Stimulated activated CD4-positive, alpha-beta T cell treated with anti-CD3 and anti-CD28 coated beads, Interleukin-12 subunit alpha, Interleukin-12 subunit beta, amount 100 ng/mL, for 24 hours (primary cell): ENCODE measurements around the gene ALG2.
A peak's percentile ranks its signal among the peaks of the same experiment; 100 is the strongest.

Experiments
- DNase-seq, 2 experiments: peaks; one replicate each; pipeline ENCODE4 v3.0.0-alpha.2; 2020; ENCODE audit warnings: low read depth in 2 of 2

ALG2 gene, protein sequence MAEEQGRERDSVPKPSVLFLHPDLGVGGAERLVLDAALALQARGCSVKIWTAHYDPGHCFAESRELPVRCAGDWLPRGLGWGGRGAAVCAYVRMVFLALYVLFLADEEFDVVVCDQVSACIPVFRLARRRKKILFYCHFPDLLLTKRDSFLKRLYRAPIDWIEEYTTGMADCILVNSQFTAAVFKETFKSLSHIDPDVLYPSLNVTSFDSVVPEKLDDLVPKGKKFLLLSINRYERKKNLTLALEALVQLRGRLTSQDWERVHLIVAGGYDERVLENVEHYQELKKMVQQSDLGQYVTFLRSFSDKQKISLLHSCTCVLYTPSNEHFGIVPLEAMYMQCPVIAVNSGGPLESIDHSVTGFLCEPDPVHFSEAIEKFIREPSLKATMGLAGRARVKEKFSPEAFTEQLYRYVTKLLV

GRCh38 chr9:99221621-99222415 is at the start of gene ALG2, which contains the start of gene SEC61B:
ALG2 (minus strand) TSS chr9:99221942; CDS start chr9:99221894, 48 bp downstream.
SEC61B (plus strand) TSS chr9:99222282; CDS start chr9:99222364, 82 bp downstream.
- peak; percentile 85 to 95 for DNase-seq

DNA sequence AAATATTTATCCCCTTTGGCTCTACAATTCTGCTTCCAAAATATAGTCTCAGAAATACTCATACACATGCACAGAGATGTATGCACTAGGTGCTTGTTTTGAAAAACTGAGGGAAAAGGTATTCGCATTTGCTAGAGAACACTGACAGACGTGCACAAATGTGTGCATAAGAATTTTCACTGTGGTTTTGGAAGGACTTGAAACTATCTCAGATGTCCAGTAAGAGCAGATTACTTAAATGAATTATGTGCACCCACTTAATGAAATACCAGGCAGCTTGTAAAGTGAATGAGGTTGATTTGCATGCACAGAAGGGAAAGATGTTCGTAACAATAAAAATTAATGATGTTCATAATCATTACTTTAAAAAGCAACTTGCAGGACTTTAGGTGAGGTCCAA is 48.7 kb upstream of the ALG2 start:
- DNase-seq, result no peak

- no peak for DNase-seq
Observed at GRCh38 chr9:99269416-99269815, 47.7 kb upstream of the ALG2 start.

DNA sequence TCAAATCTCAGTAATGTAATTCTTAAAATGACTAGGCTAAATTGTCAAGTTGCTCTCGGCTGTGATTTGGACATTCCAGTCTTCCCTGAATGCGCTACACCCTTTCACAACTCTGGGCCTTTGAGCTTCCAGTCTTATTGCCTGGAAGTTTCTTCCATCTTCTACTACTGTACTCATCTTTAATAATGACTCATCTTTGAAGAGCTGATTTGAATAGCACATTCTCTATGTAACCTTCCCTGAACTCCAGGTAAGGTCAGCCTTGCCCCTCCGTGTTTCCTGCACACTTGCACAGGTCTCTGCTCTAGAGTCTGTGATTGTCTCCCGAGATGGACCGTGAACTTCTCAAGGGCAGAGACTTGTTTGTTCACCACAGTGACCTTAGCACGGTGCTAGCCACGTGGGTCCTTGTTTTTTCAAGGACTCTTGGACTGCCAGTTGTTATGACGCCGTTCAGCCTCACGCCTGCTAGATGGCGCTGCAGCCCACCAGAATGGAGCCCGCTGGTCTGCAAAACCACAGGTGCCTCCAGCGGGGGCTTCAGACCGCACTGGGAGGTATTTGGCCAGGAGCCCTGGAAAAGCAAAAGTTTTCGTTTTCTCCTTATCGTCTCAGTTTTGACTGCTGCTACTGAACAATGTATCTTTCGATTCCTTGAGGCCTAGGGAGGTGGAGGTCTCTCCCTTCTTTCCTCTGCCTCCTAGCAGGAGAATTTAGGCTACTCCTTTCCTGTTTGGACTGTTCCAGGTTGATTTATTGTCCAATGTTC is 44.7 kb upstream of the ALG2 start:
- peak in 1 of 2 experiments; percentile 63 for DNase-seq

GRCh38 chr9:99265691-99266090 is 43.9 kb upstream of the ALG2 start:
- DNase-seq, result no peak

DNA sequence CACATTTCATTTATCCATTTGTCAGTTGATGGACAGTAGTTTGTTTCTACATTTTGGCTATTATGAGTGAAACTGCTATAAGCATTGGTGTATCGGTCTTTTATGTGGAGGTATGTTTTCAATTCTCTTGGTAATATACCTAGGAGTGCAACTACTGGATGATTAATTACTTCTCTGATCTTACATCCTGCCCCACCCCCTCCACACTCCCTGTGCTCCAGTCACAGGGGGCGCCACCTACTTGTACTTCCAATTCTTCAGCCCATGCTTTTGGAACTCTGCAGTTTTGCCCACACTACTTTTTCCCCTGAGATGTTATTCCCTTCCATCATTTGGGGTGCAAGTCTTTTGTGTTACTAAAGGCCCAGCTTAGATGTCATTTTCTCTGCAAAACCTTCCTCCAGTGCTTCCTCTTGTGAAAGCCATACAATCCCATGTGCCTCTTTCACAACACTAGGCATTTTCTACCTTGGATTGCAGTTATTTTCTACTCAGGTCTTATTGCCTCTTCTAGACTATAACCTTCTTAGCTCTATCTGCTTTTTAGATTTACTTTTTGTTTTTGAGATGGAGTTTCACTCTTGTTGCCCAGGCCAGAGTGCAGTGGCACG is 42.4 kb upstream of the ALG2 start:
- DNase-seq, result peak in 1 of 2 experiments; percentile 30

- no peak for DNase-seq
Observed at GRCh38 chr9:99262949-99263418, 41.2 kb upstream of the ALG2 start.

GRCh38 chr9:99261923-99262322 is 40.2 kb upstream of the ALG2 start:
- DNase-seq, result no peak

DNA sequence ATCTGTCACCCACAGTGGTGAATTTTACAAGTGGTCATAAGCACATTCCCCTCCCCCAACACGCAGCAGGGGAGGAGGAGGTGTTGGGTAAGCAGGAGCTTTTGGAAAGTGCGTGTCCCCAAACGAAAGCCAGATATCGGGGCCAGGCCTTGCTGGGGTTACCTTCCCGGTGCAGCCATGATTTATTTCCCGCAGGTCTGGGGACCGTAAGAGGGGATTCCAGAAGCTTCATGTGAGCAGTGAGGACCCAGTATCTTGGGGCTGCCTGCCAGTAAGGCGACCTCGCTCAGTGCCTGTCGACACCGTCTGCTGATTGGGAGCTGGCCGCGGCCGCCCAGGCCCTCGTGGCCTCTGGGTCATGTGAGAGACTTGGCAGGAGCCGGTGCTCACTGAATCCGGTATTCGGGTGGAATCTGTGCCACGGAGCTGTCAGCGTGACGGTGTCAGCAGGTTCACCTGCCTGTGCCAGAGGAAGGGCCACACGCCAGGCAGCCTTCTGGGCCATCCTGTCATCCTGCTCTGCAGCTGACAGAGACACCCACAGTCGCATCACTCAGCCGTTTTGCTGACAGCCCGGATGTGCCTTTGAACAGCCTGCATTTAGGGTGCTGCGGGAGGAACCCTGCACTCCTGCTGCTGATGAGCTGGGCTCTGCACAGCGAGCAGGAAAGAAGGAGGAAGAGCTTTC is 37.6 kb upstream of the ALG2 start:
- no peak for DNase-seq

DNA sequence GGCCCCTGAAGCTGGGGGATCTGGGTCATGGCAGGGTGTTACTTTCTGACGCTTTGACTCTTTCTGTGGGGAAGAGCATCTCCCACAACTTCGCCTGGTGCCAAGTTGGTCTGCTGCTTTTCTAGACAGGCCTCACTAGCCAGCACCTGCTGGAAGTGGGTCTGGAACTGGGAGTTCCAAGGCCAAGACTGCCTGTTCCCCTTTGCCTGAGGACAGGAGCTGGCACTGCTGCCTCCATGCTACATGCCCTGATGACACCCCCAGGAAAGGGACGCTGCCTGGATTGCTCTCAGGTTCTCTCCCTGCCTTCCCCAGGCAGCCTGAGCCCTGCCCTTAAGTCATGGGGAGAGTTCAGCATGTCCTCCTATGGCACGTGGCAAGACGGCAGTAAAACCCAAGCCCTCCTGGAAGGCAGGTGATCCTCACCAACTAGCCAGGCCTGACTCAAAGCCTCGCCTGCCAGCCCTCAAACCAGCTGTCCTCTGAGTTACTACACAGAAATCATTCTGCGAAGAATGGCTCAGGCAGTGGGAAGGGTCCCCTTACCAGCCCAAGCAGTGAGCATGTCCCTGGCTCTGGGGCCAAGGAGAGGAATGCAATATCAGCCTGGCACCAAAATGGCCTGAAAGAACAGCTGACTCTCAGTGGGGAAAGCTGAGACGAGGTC is 36.1 kb upstream of the ALG2 start:
- DNase-seq, result no peak

DNA sequence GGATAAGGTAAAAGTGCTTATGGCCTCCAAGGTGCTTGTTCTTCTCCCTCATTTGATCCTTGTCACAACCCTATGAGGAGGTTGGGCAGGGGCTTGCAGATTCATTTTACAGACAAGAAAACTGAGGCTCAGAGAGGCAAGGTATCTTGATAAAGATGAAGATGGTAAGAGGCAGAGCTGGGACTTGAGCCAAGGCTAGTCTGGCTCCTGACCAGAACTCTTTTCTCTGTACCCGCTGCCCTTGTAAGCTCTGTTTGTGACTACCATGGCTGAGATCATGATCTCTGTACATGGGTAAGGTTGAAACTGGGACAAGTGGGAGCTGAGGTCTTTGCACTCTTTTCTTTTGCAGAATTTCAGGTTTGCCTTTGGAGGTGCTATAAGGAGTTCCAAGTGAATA is 33.9 kb upstream of the ALG2 start:
- no peak for DNase-seq

DNA sequence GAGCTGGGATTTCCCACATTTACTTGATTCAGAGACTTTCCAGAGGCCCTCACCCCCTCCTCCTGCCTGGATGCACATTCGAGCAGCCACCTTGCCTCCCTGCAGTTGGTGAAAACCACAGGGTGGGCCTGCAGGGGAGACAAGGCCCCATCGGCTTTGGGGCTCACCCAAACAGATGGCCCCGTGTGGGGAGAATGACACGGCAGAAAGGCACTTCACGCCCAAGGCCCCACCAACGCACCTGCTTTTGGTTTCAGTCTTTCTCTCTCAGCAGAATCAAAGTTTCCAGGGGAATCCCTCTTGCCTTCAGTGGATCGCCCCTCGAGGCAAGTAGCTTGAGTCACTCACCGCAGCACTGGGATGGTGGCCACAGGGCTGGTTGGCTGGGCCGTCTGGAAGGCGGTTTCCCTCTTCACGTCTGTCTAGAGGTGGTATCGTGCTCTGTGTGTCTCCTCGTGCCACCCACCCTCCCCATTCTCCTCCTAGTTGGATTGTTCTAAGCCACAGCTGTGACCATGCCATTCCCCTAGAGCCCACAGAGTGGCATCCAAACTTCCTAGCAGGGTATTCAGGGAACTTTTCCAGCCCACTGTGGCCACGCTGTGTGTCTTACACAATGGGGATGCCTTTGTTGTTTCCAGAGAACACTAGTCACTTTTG is 32.2 kb upstream of the ALG2 start:
- peak; percentile 73 to 81 for DNase-seq

DNA sequence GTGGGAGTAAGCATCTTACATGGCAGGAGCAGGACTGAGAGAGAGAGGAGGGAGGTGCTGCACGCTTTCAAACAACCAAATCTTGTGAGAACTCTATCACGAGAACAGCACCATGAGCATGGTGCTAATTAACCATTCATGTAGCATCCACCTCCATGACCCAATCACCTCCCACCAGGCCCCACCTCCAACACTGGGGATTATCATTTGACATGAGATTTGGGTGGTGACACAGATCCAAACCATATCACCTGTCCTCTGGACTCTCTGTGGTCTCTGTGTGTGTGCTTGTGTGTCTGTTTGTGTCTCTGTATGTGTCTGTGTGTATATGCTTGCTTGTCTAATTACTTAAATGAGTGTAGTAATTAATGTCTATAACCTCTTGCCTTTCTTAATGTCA is 31.4 kb upstream of the ALG2 start:
- no peak for DNase-seq

DNA sequence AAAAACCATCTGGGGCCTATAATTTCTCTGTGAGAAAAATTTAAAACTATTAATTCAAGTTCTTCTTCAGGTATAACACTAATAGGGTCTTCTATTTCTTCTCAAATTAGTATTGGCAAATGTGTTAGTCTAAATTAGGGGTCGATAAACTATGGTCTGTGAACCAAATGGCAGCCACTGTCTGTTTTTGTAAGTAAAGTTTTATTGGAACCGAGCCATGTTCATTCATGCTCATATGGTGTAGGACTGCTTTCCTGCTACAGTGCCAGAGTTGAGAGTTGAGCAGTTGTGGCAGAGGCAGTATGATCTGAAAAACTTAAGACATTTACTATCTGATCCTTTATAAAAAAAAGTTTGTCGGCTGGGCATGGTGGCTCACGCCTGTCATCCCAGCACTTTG is 29.4 kb upstream of the ALG2 start:
- DNase-seq, result no peak

DNA sequence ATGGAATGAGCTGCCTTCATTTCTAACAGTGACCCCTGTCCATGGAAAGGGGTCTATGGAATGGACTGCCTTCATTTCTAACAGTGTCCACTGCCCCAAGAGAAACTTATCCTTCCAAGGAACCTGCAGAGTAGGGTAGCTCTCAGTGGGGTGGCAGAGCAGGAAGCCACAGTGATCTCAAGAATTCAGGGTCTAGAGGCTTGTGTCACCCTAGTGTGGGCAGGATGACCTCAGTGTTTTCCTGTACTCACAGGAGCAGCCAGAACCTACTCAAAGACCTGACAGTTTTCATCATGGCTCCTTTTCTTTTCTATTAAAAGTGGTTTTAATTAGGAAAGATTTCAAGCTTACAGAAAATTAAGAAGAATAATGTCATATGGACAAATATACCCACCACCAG is 27.9 kb upstream of the ALG2 start:
- no peak for DNase-seq

- DNase-seq, result no peak
Observed at GRCh38 chr9:99244344-99245260, 22.9 kb upstream of the ALG2 start.

GRCh38 chr9:99241106-99241505 is 19.4 kb upstream of the ALG2 start:
- DNase-seq, result no peak

GRCh38 chr9:99239341-99240060 is 17.8 kb upstream of the ALG2 start:
- DNase-seq, result no peak
